Psoas muscle (tissue), 8 donors: Measurements from ENCODE around the gene ADAP1. TPM values are rescaled to one million over a fixed set of nuclear protein-coding genes. Genes with fewer than 3 reads are reported as not detected.

Source experiments
- ATAC-seq, 4 donors: fragments of 200-7000 bp; cut with Tn5 transposase; one replicate each; pipeline ENCODE4 v1.9.1; 2020; ENCODE audit warnings: moderate library complexity in 3 of 4, mild to moderate bottlenecking in 2 of 4
- DNase-seq, 2 donors: peaks; one replicate each; pipeline ENCODE4 v3.0.0-alpha.2; 2020
- H3K27ac ChIP-seq: fragments of 200-600 bp; one replicate; pipeline ENCODE4 v1.8.0; 2022
- H3K27me3 ChIP-seq, 3 donors: fragments of 200-600 bp in 1 of 3; one replicate each; pipeline versions ENCODE4 v1.6.1 to v1.8.0; 2013 to 2022; ENCODE audit warnings: low read length in 2 of 3, mild to moderate bottlenecking in 2 of 3, moderate library complexity in 1 of 3; ENCODE audit not compliant: insufficient read depth in 3 of 3
- H3K36me3 ChIP-seq, 2 donors: fragments of 200-600 bp in 1 of 2; one replicate each; pipeline versions ENCODE4 v1.6.1 to v1.8.0; 2013 to 2022; ENCODE audit warnings: low read depth in 1 of 2, mild to moderate bottlenecking in 1 of 2, moderate library complexity in 1 of 2; ENCODE audit not compliant: insufficient read depth in 1 of 2
- H3K4me1 ChIP-seq: fragments of 200-600 bp; one replicate; pipeline ENCODE4 v1.8.0; 2022
- H3K4me3 ChIP-seq: fragments of 200-600 bp; one replicate; pipeline ENCODE4 v1.8.0; 2022; ENCODE audit warnings: mild to moderate bottlenecking
- H3K9me3 ChIP-seq: fragments of 200-600 bp; one replicate; pipeline ENCODE4 v1.8.0; 2022
- WGBS, 3 donors: extraction: QIAGEN DNeasy Blood & Tissue Kit; methylation state at CpG; one replicate each; pipeline versions ENCODE4 v1.1.6 to v1.1.7; 2013; 5-methylcytosine and 5-hydroxymethylcytosine counted together
- intact Hi-C, 2 donors: fragments of 100-400 bp; cut with DNase I; formaldehyde crosslinking; loops; one replicate each; pipeline versions ENCODE4 v1.11.0 to v1.14.2; 2022
- polyA plus RNA-seq, 3 donors: library from polyadenylated mRNA; stranded (reverse); fragments of 200-250 nt; gene quantifications; one replicate each; pipeline ENCODE4 v1.2.3, GENCODE V29; 2013
- total RNA-seq, 4 donors: library from RNA; stranded (reverse); fragmentation: NEBNext Ultra II Directional in 2 of 4; extraction: Animal tissue kit (Norgen Biotek cat#: 25700) in 2 of 4; gene quantifications; one replicate each; pipeline versions ENCODE4 v1.2.1 to v1.2.4, GENCODE V29; 2021 to 2023
- TF ChIP-seq, protein P1 (sequence below): fragments of 200-600 bp; IDR thresholded peaks from one replicate; pipeline ENCODE4 v1.8.0; 2022; ENCODE audit warnings: antibody characterized with exemption
- donor health status: healthy with polysubstance abuse.
- donor health status: DM: no; HTN: no; CAD: no; lungs with moderate emphysema.
- donor health status: Bipolar disorder and iron deficiency.
- donor health status: healthy.
- donor health status: DM: yes; HTN: yes; CAD: no.
- donor health status: DM: no; HTN: no; CAD: no.
- donor health status: DM: no; HTN: no; CAD: no.
- donor health status: DM: yes; HTN: yes; CAD: no.

ADAP1 gene
- total and polyA plus RNA-seq, 7 donors = 0.18 to 1.4 (median 0.88) TPM

DNA sequence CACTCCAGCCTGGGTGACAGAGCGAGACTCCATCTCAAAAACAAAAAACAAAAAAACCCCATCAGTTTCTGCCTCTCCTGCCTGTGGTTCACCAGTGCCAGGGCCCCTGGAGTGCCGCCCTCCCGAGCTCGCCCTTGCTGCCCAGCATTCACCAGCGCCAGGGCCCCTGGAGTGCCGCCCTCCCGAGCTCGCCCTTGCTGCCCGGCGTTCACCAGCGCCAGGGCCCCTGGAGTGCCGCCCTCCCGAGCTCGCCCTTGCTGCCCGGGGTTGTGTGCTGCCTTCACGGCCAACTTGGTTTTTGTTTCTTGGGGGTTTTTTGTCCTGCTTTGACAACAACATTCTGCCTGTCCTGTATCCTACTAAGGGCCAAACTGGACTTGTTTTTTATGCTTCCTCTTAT is 91.4 kb downstream of the ADAP1 start:
- TF ChIP-seq, protein P1, sequence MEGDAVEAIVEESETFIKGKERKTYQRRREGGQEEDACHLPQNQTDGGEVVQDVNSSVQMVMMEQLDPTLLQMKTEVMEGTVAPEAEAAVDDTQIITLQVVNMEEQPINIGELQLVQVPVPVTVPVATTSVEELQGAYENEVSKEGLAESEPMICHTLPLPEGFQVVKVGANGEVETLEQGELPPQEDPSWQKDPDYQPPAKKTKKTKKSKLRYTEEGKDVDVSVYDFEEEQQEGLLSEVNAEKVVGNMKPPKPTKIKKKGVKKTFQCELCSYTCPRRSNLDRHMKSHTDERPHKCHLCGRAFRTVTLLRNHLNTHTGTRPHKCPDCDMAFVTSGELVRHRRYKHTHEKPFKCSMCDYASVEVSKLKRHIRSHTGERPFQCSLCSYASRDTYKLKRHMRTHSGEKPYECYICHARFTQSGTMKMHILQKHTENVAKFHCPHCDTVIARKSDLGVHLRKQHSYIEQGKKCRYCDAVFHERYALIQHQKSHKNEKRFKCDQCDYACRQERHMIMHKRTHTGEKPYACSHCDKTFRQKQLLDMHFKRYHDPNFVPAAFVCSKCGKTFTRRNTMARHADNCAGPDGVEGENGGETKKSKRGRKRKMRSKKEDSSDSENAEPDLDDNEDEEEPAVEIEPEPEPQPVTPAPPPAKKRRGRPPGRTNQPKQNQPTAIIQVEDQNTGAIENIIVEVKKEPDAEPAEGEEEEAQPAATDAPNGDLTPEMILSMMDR = no peak
- Histone ChIP-seq H3K36me3 (peaks cover 5 to 94% of the 10 kb centered on the region in 2 donors), H3K27me3 (no peaks in the 10 kb centered on the region), H3K27ac (no peak overlapping the region), H3K4me3 (no peak overlapping the region), H3K9me3 (no peaks in the 10 kb centered on the region), H3K4me1 (peaks cover 15% of the 10 kb centered on the region)
- no peak for ATAC-seq
- intact Hi-C loops = no loop called here
- DNase-seq = no peak
- 88 to 96% (median 94%) methylated on average over 15 to 16 of the region's 16 CpGs for WGBS, 3 donors

DNA sequence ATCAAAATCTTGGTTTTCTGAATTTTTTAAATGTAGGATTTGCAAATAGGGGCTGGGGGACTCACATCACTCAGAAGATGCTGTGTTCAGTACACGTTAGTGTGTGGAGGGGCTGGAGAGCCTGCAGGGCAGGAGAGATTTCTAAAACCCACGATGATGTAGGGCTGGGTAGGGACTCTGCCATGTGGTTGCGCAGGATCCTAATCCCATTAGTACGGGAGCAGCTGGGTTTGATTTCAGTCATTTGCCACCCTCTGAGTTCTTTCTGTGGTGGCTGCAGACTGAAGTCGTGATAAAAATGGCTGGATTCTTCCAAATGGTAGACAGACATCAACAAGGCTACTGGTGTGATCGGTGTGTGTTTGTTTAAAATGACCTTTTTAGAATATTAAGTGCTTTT is 92.3 kb downstream of the ADAP1 start:
- intact Hi-C loops = no loop called here
- Histone ChIP-seq H3K27me3 (no peaks in the 10 kb centered on the region), H3K4me3 (no peak overlapping the region), H3K36me3 (peaks cover 5 to 94% of the 10 kb centered on the region in 2 donors), H3K27ac (no peak overlapping the region), H3K4me1 (peaks cover 5% of the 10 kb centered on the region), H3K9me3 (no peaks in the 10 kb centered on the region)
- DNase-seq (no peak), ATAC-seq (no peak)
- TF ChIP-seq, protein P1 = no peak
- 66 to 75% (median 74%) methylated on average over 6 of the region's 6 CpGs for WGBS, 3 donors

DNA sequence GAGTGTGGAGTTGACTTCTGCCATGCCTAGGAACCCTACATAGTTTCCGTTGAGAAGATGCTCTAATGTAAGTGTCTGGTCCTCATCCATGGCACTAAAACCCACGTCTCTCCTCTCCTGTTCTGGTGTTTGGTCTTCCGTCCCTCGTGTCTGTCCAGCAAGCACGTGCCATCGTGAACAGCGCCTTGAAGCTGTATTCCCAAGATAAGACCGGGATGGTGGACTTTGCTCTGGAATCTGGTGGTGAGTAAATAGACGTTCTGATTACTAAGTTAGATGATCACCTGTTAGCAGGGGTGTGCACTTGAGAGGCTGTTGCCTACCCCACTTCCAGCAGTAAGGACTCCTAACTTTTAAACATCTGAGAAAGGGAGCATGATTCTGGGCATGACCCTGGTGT is 93.3 kb downstream of the ADAP1 start:
- no peak for DNase-seq

DNA sequence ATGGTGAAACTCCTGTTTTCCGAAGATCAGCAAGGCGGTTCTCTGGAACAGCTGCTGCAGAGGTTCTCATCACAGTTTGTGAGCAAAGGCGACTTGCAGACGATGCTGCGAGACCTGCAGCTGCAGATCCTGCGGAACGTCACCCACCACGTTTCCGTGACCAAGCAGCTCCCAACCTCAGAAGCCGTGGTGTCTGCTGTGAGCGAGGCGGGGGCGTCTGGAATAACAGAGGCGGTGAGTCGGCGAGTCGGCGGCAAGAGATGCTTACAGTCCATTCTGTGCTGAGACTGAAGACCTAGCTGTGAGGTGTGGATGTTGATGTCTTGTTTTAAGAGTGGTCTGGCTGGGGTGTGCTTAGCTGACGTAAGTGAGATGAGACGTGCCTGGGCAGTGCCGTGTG is 94.3 kb downstream of the ADAP1 start:
- no peak overlapping the region for H3K27ac ChIP-seq
- ATAC-seq = no peak
- H3K9me3 ChIP-seq = no peaks in the 10 kb centered on the region
- peaks cover 5 to 98% of the 10 kb centered on the region in 2 donors for H3K36me3 ChIP-seq
- no peak for DNase-seq
- TF ChIP-seq, protein P1 = no peak
- intact Hi-C loops = no loop called here
- no peak overlapping the region for H3K4me3 ChIP-seq
- H3K27me3 ChIP-seq = no peaks in the 10 kb centered on the region
- WGBS, 3 donors = 87 to 97% (median 93%) methylated on average over 21 of the region's 21 CpGs
- H3K4me1 ChIP-seq = no peaks in the 10 kb centered on the region

More for the DNA sequence above, 93.3 kb downstream of the ADAP1 start:
- TF ChIP-seq, protein P1 = no peak
- Histone ChIP-seq H3K4me3 (no peak overlapping the region), H3K27ac (no peak overlapping the region), H3K36me3 (peaks cover 5 to 98% of the 10 kb centered on the region in 2 donors), H3K27me3 (no peaks in the 10 kb centered on the region), H3K4me1 (no peaks in the 10 kb centered on the region), H3K9me3 (no peaks in the 10 kb centered on the region)
- intact Hi-C loops = no loop called here
- 87 to 91% (median 89%) methylated on average over 9 of the region's 9 CpGs for WGBS, 3 donors
- ATAC-seq = no peak

DNA sequence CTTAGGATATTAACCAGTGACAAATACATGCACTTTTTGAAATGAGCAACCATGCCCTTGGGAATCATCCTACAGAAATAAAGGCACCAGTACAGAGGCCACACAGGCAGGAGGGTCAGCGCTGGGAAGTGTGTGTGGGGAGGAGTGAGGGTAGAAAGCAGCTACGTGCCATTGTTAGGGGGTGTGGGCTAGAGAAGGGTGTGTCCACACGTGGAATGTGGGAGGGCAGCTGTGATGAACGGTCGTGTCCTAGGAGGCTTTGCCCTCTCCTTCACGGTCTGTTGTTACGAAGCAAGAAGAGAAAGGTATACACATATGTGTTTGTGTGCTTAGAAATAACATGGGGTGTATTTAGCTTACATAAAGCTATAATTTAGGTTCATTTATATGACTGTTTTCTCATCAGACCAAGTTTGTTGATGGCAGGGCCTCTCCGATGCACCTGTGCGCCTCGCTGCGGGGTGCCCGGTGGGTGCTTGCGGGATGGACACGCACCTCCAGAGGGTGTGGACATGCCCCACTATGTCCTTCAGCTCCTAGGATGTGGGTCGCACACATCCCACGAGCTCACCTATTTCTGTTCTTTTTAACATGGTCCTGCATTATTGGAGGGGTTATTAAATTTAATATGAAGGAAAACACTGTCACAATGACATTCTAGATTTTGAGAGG is 95.0 kb downstream of the ADAP1 start:
- WGBS, 3 donors = 73 to 78% (median 77%) methylated on average over 16 of the region's 16 CpGs
- intact Hi-C loops = no loop called here
- no peak for DNase-seq

More for the DNA sequence above, 95.0 kb downstream of the ADAP1 start:
- H3K27ac ChIP-seq = no peak overlapping the region
- ATAC-seq = no peak
- peaks cover 5 to 98% of the 10 kb centered on the region in 2 donors for H3K36me3 ChIP-seq
- H3K4me1 ChIP-seq = no peaks in the 10 kb centered on the region
- TF ChIP-seq, protein P1 = no peak
- H3K4me3 ChIP-seq = no peak overlapping the region
- H3K27me3 ChIP-seq = no peaks in the 10 kb centered on the region
- H3K9me3 ChIP-seq = no peaks in the 10 kb centered on the region
